Natural killer cell (primary cell): ENCODE measurements around the gene ERN1. TPM values are rescaled to one million over a fixed set of nuclear protein-coding genes. Genes with fewer than 3 reads are reported as not detected.

Source experiments
- ATAC-seq, 3 donors: fragments of 150-1000 bp in 2 of 3; fragments of 200-7000 bp in 1 of 3; cut with Tn5 transposase; 1 replicate in 1 of 3; 2 replicates in 2 of 3; pipeline ENCODE4 v1.10.0; 2021; ENCODE audit warnings: mild to moderate bottlenecking in 2 of 3, moderate library complexity in 2 of 3
- DNase-seq, 2 donors: peaks; one replicate each; pipeline versions ENCODE4 v3.0.0 to v3.0.0-alpha.2; 2013 to 2021; ENCODE audit warnings: mixed read lengths in 1 of 2
- H3K27ac ChIP-seq: one replicate; pipeline ENCODE4 v1.5.1; 2013; ENCODE audit warnings: mild to moderate bottlenecking, low read length
- H3K27me3 ChIP-seq: one replicate; pipeline ENCODE4 v1.6.1; 2013; ENCODE audit warnings: low read length; ENCODE audit not compliant: control insufficient read depth, insufficient read depth
- H3K36me3 ChIP-seq: one replicate; pipeline ENCODE4 v1.6.1; 2013; ENCODE audit warnings: low read length; ENCODE audit not compliant: control insufficient read depth, insufficient read depth
- H3K4me1 ChIP-seq: one replicate; pipeline ENCODE4 v1.6.1; 2013; ENCODE audit warnings: low read length; ENCODE audit not compliant: control insufficient read depth, insufficient read depth
- H3K4me3 ChIP-seq: one replicate; pipeline ENCODE4 v1.5.1; 2013; ENCODE audit warnings: low read length
- H3K9me3 ChIP-seq: one replicate; pipeline ENCODE4 v1.6.1; 2013; ENCODE audit warnings: low read length; ENCODE audit not compliant: control insufficient read depth, insufficient read depth
- H3K27ac Mint-ChIP-seq, 2 donors: one replicate each; pipeline ENCODE4 v1.8.0; 2022; ENCODE audit warnings: mild to moderate bottlenecking in 2 of 2, mixed read lengths in 2 of 2, moderate library complexity in 1 of 2
- H3K27me3 Mint-ChIP-seq, 2 donors: one replicate each; pipeline ENCODE4 v1.8.0; 2022; ENCODE audit warnings: low read depth in 2 of 2, mixed read lengths in 2 of 2
- H3K36me3 Mint-ChIP-seq: one replicate; pipeline ENCODE4 v1.8.0; 2022; ENCODE audit warnings: mixed read lengths
- H3K4me1 Mint-ChIP-seq, 2 donors: one replicate each; pipeline ENCODE4 v1.8.0; 2022; ENCODE audit warnings: mixed read lengths in 2 of 2
- H3K4me3 Mint-ChIP-seq: one replicate; pipeline ENCODE4 v1.8.0; 2022; ENCODE audit warnings: mild to moderate bottlenecking, moderate library complexity, mixed read lengths
- H3K9me3 Mint-ChIP-seq, 2 donors: one replicate each; pipeline ENCODE4 v1.8.0; 2022; ENCODE audit warnings: mixed read lengths in 2 of 2
- WGBS: methylation state at CpG from one replicate; pipeline ENCODE4 v1.1.7; 2013; ENCODE audit warnings: missing lambda C conversion rate; ENCODE audit not compliant: insufficient coverage; 5-methylcytosine and 5-hydroxymethylcytosine counted together
- intact Hi-C: fragments of 100-400 bp; cut with micrococcal nuclease; formaldehyde crosslinking; loops from one replicate; pipeline ENCODE4 v1.14.2; 2022
- total RNA-seq, 4 donors: library from RNA; stranded (reverse); fragments of 120-200 nt in 1 of 4; gene quantifications; one replicate each; pipeline versions ENCODE4 v1.2.3 to v1.2.4, GENCODE V29; 2013 to 2022
- TF ChIP-seq, protein P1 (sequence below): fragments of 200-600 bp; IDR thresholded peaks from one replicate; pipeline ENCODE4 v1.8.0; 2022; ENCODE audit warnings: antibody characterized with exemption

The ERN1 gene
- total RNA-seq, 3 donors from 2014 or later (not counting 1 experiment from before 2014, with no cell fraction given): 52.9 to 90.5 (median 67.2) TPM

- Mint-ChIP-seq H3K27me3 (no peaks in the 10 kb centered on the region), H3K4me1 (peaks cover 31 to 50% of the 10 kb centered on the region in 2 donors), H3K9me3 (no peaks in the 10 kb centered on the region), H3K27ac (peak overlapping the region in 1 of 2 donors; percentile 35), H3K4me3 (no peak overlapping the region), H3K36me3 (no peaks in the 10 kb centered on the region)
- TF ChIP-seq, protein P1, sequence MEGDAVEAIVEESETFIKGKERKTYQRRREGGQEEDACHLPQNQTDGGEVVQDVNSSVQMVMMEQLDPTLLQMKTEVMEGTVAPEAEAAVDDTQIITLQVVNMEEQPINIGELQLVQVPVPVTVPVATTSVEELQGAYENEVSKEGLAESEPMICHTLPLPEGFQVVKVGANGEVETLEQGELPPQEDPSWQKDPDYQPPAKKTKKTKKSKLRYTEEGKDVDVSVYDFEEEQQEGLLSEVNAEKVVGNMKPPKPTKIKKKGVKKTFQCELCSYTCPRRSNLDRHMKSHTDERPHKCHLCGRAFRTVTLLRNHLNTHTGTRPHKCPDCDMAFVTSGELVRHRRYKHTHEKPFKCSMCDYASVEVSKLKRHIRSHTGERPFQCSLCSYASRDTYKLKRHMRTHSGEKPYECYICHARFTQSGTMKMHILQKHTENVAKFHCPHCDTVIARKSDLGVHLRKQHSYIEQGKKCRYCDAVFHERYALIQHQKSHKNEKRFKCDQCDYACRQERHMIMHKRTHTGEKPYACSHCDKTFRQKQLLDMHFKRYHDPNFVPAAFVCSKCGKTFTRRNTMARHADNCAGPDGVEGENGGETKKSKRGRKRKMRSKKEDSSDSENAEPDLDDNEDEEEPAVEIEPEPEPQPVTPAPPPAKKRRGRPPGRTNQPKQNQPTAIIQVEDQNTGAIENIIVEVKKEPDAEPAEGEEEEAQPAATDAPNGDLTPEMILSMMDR: no peak
- WGBS: 78% methylated on average over 5 of the region's 5 CpGs
- Histone ChIP-seq H3K4me1 (peaks cover 13% of the 10 kb centered on the region), H3K27ac (no peak overlapping the region), H3K4me3 (no peak overlapping the region), H3K27me3 (no peaks in the 10 kb centered on the region), H3K9me3 (no peaks in the 10 kb centered on the region), H3K36me3 (no peaks in the 10 kb centered on the region)
- DNase-seq (no peak), ATAC-seq (no peak)
- intact Hi-C loops: no loop called here
These were observed 26.3 kb downstream of the ERN1 start for GRCh38 chr17:64103391-64104364.

GRCh38 chr17:64102627-64103390, 27.1 kb downstream of the ERN1 start:
- H3K9me3 Mint-ChIP-seq: no peaks in the 10 kb centered on the region
- no peaks in the 10 kb centered on the region for H3K27me3 Mint-ChIP-seq
- H3K4me3 ChIP-seq: no peak overlapping the region
- intact Hi-C loops: no loop called here
- peaks cover 2% of the 10 kb centered on the region for H3K36me3 ChIP-seq
- H3K36me3 Mint-ChIP-seq: no peaks in the 10 kb centered on the region
- H3K27me3 ChIP-seq: no peaks in the 10 kb centered on the region
- TF ChIP-seq, protein P1: no peak
- no peaks in the 10 kb centered on the region for H3K9me3 ChIP-seq
- no peak overlapping the region for H3K27ac ChIP-seq
- H3K4me1 Mint-ChIP-seq: peaks cover 24 to 43% of the 10 kb centered on the region in 2 donors
- 94% methylated on average over 6 of the region's 7 CpGs for WGBS
- DNase-seq (no peak), ATAC-seq (no peak)
- H3K4me1 ChIP-seq: peaks cover 11% of the 10 kb centered on the region
- H3K27ac Mint-ChIP-seq: no peak overlapping the region
- H3K4me3 Mint-ChIP-seq: no peak overlapping the region

DNA sequence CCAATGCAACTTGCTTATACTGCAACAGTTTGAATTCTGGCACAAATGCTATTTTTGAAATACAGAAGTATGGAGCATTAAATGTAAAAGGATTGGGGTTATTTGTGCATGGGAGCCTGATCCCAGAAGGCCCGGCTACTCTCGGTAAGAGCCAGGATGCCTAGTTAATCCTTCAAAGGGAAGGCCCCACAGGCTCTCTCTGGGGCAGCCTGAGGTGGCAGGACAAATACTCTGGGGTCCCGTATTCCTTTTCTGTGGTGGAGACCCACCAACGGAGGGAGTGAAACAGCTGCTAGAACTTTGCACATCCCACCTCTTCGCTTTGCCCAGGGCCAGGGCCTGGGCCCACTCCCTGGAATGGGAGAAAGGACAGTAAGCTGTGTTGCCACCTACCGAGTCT, 30.4 kb downstream of the ERN1 start:
- peaks cover 11% of the 10 kb centered on the region for H3K4me1 ChIP-seq
- H3K27ac Mint-ChIP-seq: no peak overlapping the region

More for the DNA sequence above, 30.4 kb downstream of the ERN1 start:
- no peak for ATAC-seq
- H3K36me3 Mint-ChIP-seq: peaks cover 19% of the 10 kb centered on the region
- 95% methylated on average over 6 of the region's 6 CpGs for WGBS
- DNase-seq: no peak
- intact Hi-C loops: no loop called here
- Histone ChIP-seq H3K4me3 (no peak overlapping the region), H3K27ac (no peak overlapping the region), H3K9me3 (no peaks in the 10 kb centered on the region), H3K27me3 (no peaks in the 10 kb centered on the region), H3K36me3 (peaks cover 20% of the 10 kb centered on the region)
- TF ChIP-seq, protein P1: no peak
- peaks cover 17 to 37% of the 10 kb centered on the region in 2 donors for H3K4me1 Mint-ChIP-seq
- no peaks in the 10 kb centered on the region for H3K9me3 Mint-ChIP-seq
- no peak overlapping the region for H3K4me3 Mint-ChIP-seq
- H3K27me3 Mint-ChIP-seq: no peaks in the 10 kb centered on the region
